ENCODE data around the gene CCDC81. TPM values are rescaled to one million over a fixed set of nuclear protein-coding genes. Genes with fewer than 3 reads are reported as not detected.
"Not testable (repeated sequence)": the region's sequence is repeated elsewhere in the genome, so short reads cannot be mapped to it uniquely, and the experiment has no call there.

Gene CCDC81
- total and polyA plus RNA-seq, 11 donors: 0.17 to 1.2 (median 0.34) TPM; not detected in 1

DNA sequence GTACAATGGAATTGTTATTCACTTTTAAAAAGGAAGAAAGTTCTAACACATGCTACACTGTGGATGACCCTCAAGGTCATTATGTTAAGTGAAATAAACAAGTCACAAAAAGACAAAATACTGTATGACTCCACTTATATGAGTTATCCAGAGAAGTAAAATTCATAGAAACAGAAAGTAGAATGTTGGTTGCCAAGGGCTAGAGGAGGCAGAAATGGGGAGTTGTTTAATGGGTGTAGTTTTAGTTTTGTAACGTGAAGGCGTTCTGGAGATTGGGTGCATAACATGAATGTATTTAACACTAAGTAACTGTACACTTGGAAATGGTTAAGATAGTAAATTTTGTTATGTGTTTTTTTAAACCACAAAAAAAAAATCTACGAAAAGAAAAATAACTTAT, 43.8 kb downstream of the CCDC81 start:
- Histone ChIP-seq H3K36me3 (no peaks in the 10 kb centered on the region), H3K4me1 (peaks cover 0 to 5% (median 0%) of the 10 kb centered on the region in 12 donors), H3K9me3 (no peaks in the 10 kb centered on the region), H3K27me3 (no peaks in the 10 kb centered on the region), H3K4me3 (no peak overlapping the region), H3K27ac (no peak overlapping the region)
- DNase-seq (no peak), ATAC-seq (no peak)
- intact Hi-C loops (cut with DNase I): no loop called here
- no peak for TF ChIP-seq POLR2A (IDR thresholded peaks at IDR 0.05)
- TF ChIP-seq CTCF (IDR thresholded peaks at IDR 0.05): no peak
- 95 to 98% (median 96%) methylated on average over 3 of the region's 3 CpGs for WGBS, 4 donors

GRCh38 chr11:86418917-86419316, 44.2 kb downstream of the CCDC81 start:
- DNase-seq (no peak), ATAC-seq (no peak)
- intact Hi-C loops (cut with DNase I): no loop called here
- Histone ChIP-seq H3K27me3 (no peaks in the 10 kb centered on the region), H3K36me3 (no peaks in the 10 kb centered on the region), H3K4me3 (no peak overlapping the region), H3K27ac (no peak overlapping the region), H3K4me1 (peaks cover 0 to 8% (median 0%) of the 10 kb centered on the region in 12 donors), H3K9me3 (no peaks in the 10 kb centered on the region)
- no peak for TF ChIP-seq POLR2A (IDR thresholded peaks at IDR 0.05)
- peak in 2 of 12 donors; percentile 10 to 16 for TF ChIP-seq CTCF (IDR thresholded peaks at IDR 0.05)
- WGBS, 4 donors: 34 to 42% (median 39%) methylated on average over 2 of the region's 2 CpGs

- H3K9me3 ChIP-seq: peaks cover 0 to 15% (median 3%) of the 10 kb centered on the region in 12 donors
- peaks cover 0 to 8% (median 0%) of the 10 kb centered on the region in 12 donors for H3K4me1 ChIP-seq
- no peak for ATAC-seq
Measured at GRCh38 chr11:86421946-86422345, 47.3 kb downstream of the CCDC81 start.

DNA sequence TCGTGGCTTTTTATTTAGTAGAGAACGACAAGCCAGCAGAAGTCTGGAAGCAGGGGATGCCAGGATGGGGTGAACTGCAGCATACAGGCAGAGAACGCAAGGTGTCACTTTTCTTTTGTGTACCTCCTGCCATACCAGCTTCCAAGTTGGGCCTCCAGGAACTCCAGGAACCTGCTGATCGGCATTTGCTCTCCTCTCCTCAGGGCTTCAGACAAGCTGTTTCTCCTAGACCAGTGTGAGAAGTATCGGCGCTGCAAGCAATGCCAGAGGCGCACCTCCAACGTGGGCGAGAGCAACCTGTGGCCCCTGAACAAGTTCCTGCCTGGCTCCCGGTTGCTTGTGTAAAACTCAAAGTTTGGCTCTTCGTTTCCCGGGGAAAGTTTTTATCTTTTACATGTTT, 47.7 kb downstream of the CCDC81 start:
- TF ChIP-seq POLR2A (IDR thresholded peaks at IDR 0.05): no peak
- TF ChIP-seq CTCF (IDR thresholded peaks at IDR 0.05): no peak
- peaks cover 0 to 8% (median 0%) of the 10 kb centered on the region in 12 donors for H3K4me1 ChIP-seq
- H3K27me3 ChIP-seq: no peaks in the 10 kb centered on the region
- no peak overlapping the region for H3K4me3 ChIP-seq
- 80 to 90% (median 82%) methylated on average over 12 of the region's 12 CpGs for WGBS, 4 donors
- H3K9me3 ChIP-seq: peaks cover 0 to 19% (median 4%) of the 10 kb centered on the region in 12 donors
- intact Hi-C loops (cut with DNase I): no loop called here
- no peaks in the 10 kb centered on the region for H3K36me3 ChIP-seq
- no peak for DNase-seq
- H3K27ac ChIP-seq: no peak overlapping the region
- no peak for ATAC-seq

More at GRCh38 chr11:86421946-86422345, 47.3 kb downstream of the CCDC81 start:
- H3K36me3 ChIP-seq: no peaks in the 10 kb centered on the region
- DNase-seq: no peak
- H3K27me3 ChIP-seq: no peaks in the 10 kb centered on the region
- intact Hi-C loops (cut with DNase I): no loop called here
- H3K4me3 ChIP-seq: no peak overlapping the region
- H3K27ac ChIP-seq: no peak overlapping the region
- 77 to 86% (median 82%) methylated on average over 4 of the region's 4 CpGs for WGBS, 4 donors
- no peak for TF ChIP-seq CTCF (IDR thresholded peaks at IDR 0.05)
- no peak for TF ChIP-seq POLR2A (IDR thresholded peaks at IDR 0.05)

DNA sequence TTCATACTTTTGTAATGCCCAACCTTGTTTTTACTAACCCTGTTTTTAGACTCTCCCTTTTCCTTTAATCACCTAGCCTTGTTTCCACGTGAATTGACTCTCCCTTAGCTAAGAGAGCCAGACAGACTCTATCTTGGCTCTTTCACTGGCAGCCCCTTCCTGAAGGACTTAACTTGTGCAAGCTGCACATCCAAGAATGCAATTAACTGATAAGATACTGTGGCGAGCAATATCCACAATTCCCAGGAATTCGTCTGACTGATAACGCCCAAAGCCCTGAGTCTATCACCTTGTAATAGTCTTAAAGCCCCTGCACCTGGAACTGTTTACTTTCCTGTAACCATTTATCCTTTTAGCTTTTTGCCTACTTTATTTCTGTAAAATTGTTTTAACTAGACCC, 48.8 kb downstream of the CCDC81 start:
- intact Hi-C loops (cut with DNase I); H3K4me1 ChIP-seq; H3K27ac ChIP-seq; H3K27me3 ChIP-seq; DNase-seq; ATAC-seq; H3K36me3 ChIP-seq: not testable (repeated sequence)
- Histone ChIP-seq H3K9me3 (peaks cover 0 to 31% (median 4%) of the 10 kb centered on the region in 12 donors), H3K4me3 (peak overlapping the region in 2 of 12 donors; percentile 3 to 12)
- 30 to 43% (median 39%) methylated on average over 4 of the region's 4 CpGs for WGBS, 4 donors
